Measurements from ENCODE around the gene PDCD10.

Gene PDCD10

DNA sequence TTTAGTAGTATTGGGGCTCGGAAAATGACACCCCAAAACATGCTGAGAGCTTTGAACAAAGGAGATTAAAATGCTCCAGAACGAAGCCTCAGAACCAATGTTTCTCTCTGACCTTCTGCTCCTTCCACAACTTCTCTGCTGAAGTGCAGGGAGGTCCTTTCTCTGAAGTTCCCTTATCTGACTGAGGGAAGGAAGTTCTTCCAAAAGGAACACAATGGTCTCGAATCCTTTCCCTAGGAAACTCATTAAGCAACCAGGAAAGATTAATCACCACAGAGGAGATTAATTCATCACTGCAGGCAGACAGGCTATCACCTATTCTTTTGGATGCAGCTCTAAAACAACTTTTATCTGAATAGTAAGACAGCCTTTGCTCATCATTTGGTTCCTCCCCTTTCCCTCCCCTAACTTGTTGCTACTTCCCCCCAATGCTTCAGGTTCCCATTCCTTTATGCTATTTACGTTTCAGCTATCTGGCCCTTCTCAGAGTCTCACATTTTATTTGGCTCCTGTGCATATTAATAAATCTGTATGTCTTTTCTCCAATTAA, 62.7 kb downstream of the PDCD10 start:
- peaks cover 23% of the 10 kb centered on the region for H3K36me3 ChIP-seq (ENCODE audit: control insufficient read depth, low read depth, low read length)
- H3K9ac ChIP-seq (ENCODE audit: low read length), result no peak overlapping the region
- H3K27ac ChIP-seq (ENCODE audit: low read length), result no peak overlapping the region
- no peaks in the 10 kb centered on the region for H3K27me3 ChIP-seq (ENCODE audit: control insufficient read depth, insufficient read depth, low read length)
- H3K9me3 ChIP-seq (ENCODE audit: control insufficient read depth, low read depth, low read length), result peaks cover 3% of the 10 kb centered on the region
- no peaks in the 10 kb centered on the region for H3K4me1 ChIP-seq (ENCODE audit: control insufficient read depth, low read depth, low read length)
- H3K4me3 ChIP-seq (ENCODE audit: low read length), result no peak overlapping the region

DNA sequence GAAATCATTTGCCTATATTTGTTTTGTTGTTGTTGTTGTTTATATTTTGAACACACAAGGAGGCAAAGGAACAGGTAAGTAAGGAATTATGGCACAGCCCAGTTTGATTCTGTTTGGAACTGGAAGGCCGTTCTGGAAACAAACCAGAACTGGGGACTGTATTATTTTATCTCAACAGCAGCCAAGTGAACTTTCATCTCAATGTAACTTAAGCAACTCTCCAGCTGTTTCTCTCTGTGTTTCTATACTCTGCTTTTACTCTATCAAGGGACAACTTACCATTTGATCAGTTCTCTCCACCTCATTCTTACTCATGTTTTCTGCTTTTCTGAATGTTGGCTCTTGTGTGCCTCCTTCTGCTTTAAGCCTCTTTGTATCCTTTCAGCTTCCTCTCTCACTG, 65.0 kb downstream of the PDCD10 start:
- no peak overlapping the region for H3K9ac ChIP-seq (ENCODE audit: low read length)
- H3K27ac ChIP-seq (ENCODE audit: low read length), result no peak overlapping the region
- H3K36me3 ChIP-seq (ENCODE audit: control insufficient read depth, low read depth, low read length), result peaks cover 11% of the 10 kb centered on the region
- no peaks in the 10 kb centered on the region for H3K4me1 ChIP-seq (ENCODE audit: control insufficient read depth, low read depth, low read length)
- H3K4me3 ChIP-seq (ENCODE audit: low read length), result no peak overlapping the region
- H3K27me3 ChIP-seq (ENCODE audit: control insufficient read depth, insufficient read depth, low read length), result no peaks in the 10 kb centered on the region
- H3K9me3 ChIP-seq (ENCODE audit: control insufficient read depth, low read depth, low read length), result no peaks in the 10 kb centered on the region

DNA sequence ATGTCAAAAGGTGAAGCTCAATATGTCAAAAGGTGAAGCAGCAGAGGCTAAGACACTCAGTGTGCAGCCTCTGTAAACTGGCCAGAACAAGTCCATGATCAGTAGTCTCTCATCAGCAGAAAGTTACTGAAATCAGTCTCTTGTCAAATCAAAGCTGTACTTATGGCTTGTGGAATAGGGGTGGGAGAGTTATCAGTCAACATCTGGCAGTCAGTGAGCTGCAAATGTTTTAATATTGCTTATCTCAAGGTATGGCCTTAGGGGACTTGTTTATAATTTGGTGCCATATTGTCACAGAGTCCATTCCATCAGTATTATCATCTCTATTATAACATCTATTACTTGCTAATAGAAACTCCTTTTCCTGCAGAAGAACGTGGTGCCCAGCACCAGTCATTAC, 66.0 kb downstream of the PDCD10 start:
- Histone ChIP-seq H3K4me3 (ENCODE audit: low read length) (no peak overlapping the region), H3K27me3 (ENCODE audit: control insufficient read depth, insufficient read depth, low read length) (no peaks in the 10 kb centered on the region), H3K27ac (ENCODE audit: low read length) (no peak overlapping the region), H3K9ac (ENCODE audit: low read length) (no peak overlapping the region), H3K4me1 (ENCODE audit: control insufficient read depth, low read depth, low read length) (no peaks in the 10 kb centered on the region), H3K36me3 (ENCODE audit: control insufficient read depth, low read depth, low read length) (peaks cover 5% of the 10 kb centered on the region), H3K9me3 (ENCODE audit: control insufficient read depth, low read depth, low read length) (no peaks in the 10 kb centered on the region)

DNA sequence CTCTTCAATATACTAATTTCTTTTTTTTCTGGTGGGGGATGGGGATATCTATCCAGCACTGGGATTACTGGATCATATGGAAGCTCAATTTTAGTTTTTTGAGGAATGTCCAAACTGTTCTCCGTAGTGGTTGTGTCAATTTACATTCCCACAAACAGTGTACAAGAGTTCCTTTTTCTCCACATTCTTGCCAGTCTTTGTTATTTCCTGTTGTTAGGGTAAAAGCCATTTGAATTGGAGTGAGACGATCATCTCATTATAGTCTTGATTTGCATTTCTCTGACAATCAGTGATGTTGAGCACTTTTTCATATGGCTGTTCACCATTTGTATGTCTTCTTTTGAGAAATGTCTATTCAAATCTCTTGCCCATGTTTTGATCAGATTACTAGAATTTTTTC, 68.1 kb downstream of the PDCD10 start:
- H3K36me3 ChIP-seq (ENCODE audit: control insufficient read depth, low read depth, low read length), result no peaks in the 10 kb centered on the region
- no peaks in the 10 kb centered on the region for H3K4me1 ChIP-seq (ENCODE audit: control insufficient read depth, low read depth, low read length)
- no peaks in the 10 kb centered on the region for H3K27me3 ChIP-seq (ENCODE audit: control insufficient read depth, insufficient read depth, low read length)
- no peak overlapping the region for H3K9ac ChIP-seq (ENCODE audit: low read length)
- H3K27ac ChIP-seq (ENCODE audit: low read length), result no peak overlapping the region
- no peaks in the 10 kb centered on the region for H3K9me3 ChIP-seq (ENCODE audit: control insufficient read depth, low read depth, low read length)
- H3K4me3 ChIP-seq (ENCODE audit: low read length), result no peak overlapping the region

DNA sequence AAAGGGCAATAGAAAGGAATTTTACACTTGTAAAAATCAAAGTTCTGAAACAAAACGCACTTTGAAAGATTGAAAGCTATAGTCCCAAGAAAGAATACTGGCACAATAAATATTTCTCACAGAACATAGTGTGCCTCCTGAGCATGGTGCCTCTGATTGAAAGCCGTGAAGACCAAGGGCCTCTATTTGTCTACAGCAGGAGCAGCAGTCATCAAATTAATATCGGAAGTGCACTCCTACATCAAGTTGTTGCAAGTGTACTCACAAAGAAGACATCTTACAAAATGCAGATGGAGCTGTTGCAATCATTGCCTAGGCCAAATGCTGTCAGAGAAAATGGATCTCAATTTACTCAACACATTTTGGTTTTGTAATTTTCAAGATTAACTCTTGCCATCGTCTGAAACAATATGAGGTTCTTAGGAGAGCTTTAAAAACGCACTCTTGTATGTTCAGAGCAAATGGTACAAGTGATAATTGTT, 71.7 kb downstream of the PDCD10 start:
- Histone ChIP-seq H3K4me1 (ENCODE audit: control insufficient read depth, low read depth, low read length) (peaks cover 3% of the 10 kb centered on the region), H3K9me3 (ENCODE audit: control insufficient read depth, low read depth, low read length) (no peaks in the 10 kb centered on the region), H3K4me3 (ENCODE audit: low read length) (no peak overlapping the region), H3K36me3 (ENCODE audit: control insufficient read depth, low read depth, low read length) (no peaks in the 10 kb centered on the region), H3K27ac (ENCODE audit: low read length) (no peak overlapping the region), H3K9ac (ENCODE audit: low read length) (no peak overlapping the region), H3K27me3 (ENCODE audit: control insufficient read depth, insufficient read depth, low read length) (no peaks in the 10 kb centered on the region)

DNA sequence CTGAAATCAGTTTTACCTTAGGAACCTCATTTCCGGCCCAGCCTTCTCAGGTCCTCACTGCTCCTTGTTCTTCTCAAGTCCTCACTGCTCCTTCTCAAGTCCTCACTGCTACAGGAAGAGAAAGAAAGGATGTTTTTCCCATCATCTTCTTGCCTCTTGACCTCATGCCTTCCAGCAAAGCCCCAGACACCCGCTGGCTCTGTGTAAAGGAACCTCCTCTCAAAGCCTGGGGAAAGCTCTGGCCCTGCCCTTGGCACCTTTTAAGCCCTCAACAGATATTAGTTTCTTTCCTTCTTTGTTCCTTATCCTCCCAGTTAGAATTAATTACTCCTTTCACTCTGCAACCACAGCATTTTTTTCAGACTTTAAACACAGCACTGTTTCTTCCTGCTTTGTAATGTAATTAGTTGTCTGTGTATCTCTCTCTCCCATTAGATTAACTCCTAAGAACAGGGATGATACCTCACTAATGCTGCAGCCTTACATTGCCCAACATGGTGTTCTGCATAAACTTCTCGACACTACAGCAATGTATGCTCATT, 76.9 kb downstream of the PDCD10 start:
- Histone ChIP-seq H3K9me3 (ENCODE audit: control insufficient read depth, low read depth, low read length) (no peaks in the 10 kb centered on the region), H3K9ac (ENCODE audit: low read length) (no peak overlapping the region), H3K27me3 (ENCODE audit: control insufficient read depth, insufficient read depth, low read length) (no peaks in the 10 kb centered on the region), H3K4me1 (ENCODE audit: control insufficient read depth, low read depth, low read length) (peaks cover 18% of the 10 kb centered on the region), H3K36me3 (ENCODE audit: control insufficient read depth, low read depth, low read length) (no peaks in the 10 kb centered on the region), H3K4me3 (ENCODE audit: low read length) (no peak overlapping the region), H3K27ac (ENCODE audit: low read length) (no peak overlapping the region)

DNA sequence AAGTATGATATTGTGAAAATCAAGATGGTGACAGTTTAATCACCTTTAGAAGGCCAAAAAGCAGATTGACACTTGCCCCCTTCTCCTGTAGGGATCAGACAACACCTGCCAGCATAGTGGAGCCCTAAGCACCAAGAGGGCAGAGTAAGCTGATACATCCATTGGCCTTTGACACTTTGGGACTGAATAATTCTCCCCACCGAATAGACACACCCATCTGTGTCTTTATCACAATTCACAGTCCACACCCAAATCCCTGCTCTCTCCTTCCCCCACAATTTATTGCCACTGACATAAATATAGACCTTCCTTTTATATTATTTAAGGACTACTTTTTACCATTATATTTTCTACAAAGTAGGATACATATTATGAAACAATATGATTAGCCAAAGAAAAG, 77.9 kb downstream of the PDCD10 start:
- H3K27ac ChIP-seq (ENCODE audit: low read length), result no peak overlapping the region
- peaks cover 23% of the 10 kb centered on the region for H3K4me1 ChIP-seq (ENCODE audit: control insufficient read depth, low read depth, low read length)
- H3K4me3 ChIP-seq (ENCODE audit: low read length), result no peak overlapping the region
- H3K9ac ChIP-seq (ENCODE audit: low read length), result no peak overlapping the region
- no peaks in the 10 kb centered on the region for H3K9me3 ChIP-seq (ENCODE audit: control insufficient read depth, low read depth, low read length)
- no peaks in the 10 kb centered on the region for H3K36me3 ChIP-seq (ENCODE audit: control insufficient read depth, low read depth, low read length)
- no peaks in the 10 kb centered on the region for H3K27me3 ChIP-seq (ENCODE audit: control insufficient read depth, insufficient read depth, low read length)

DNA sequence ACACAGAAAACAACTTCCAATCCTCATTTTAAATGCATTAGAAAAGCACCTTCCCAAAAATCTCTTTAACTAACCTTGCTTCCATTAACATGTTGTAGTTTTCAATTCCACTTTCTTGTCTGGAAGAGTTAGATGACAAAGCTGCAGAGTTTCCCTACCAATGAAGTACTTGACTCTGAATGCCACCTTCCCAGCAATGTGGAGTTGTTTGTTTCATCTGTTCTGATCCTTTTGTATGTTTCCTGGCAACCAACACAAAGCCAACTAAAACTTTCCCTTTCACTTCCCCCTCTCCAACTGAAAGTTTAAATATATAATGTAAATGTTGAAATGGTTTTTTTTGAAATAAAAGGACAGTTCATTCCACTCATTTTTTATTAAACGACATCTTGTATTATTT, 80.9 kb downstream of the PDCD10 start, which contains the start of gene WDR49:
TSS of gene WDR49 (minus strand) at position 183 of the 400 bp plus-strand sequence. CDS start 517 bp downstream, outside the sequence.
- Histone ChIP-seq H3K4me1 (ENCODE audit: control insufficient read depth, low read depth, low read length) (peaks cover 23% of the 10 kb centered on the region), H3K9me3 (ENCODE audit: control insufficient read depth, low read depth, low read length) (no peaks in the 10 kb centered on the region), H3K4me3 (ENCODE audit: low read length) (peak within 1 kb of the TSS; percentile 33), H3K36me3 (ENCODE audit: control insufficient read depth, low read depth, low read length) (no peaks in the 10 kb centered on the region), H3K9ac (ENCODE audit: low read length) (peak within 1 kb of the TSS; percentile 79), H3K27ac (ENCODE audit: low read length) (peak within 1 kb of the TSS; percentile 96), H3K27me3 (ENCODE audit: control insufficient read depth, insufficient read depth, low read length) (no peaks in the 10 kb centered on the region)

DNA sequence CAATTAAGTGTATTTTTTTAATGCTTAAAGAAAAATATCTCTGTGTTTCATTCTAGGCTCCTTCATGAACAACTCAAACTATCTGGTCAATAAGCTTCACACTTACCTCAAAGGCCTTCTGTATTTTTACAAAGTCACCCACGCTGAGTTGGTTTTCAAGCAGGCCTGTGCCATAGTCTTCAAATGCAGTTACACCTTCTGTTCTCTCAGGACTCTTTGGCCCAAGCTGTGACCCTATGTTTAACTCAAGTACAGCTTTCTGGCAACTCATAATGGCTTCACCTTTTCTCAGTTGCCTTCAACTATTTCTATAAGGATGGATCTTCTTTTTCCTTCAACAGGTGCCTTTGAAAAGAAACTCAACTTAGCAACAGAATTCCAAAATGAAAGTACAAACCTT, 81.5 kb downstream of the PDCD10 start:
- H3K4me1 ChIP-seq (ENCODE audit: control insufficient read depth, low read depth, low read length), result peaks cover 22% of the 10 kb centered on the region
- H3K9ac ChIP-seq (ENCODE audit: low read length), result peak overlapping the region; percentile 79
- H3K36me3 ChIP-seq (ENCODE audit: control insufficient read depth, low read depth, low read length), result no peaks in the 10 kb centered on the region
- H3K27me3 ChIP-seq (ENCODE audit: control insufficient read depth, insufficient read depth, low read length), result no peaks in the 10 kb centered on the region
- no peaks in the 10 kb centered on the region for H3K9me3 ChIP-seq (ENCODE audit: control insufficient read depth, low read depth, low read length)
- peak overlapping the region; percentile 96 for H3K27ac ChIP-seq (ENCODE audit: low read length)
- peak overlapping the region; percentile 33 for H3K4me3 ChIP-seq (ENCODE audit: low read length)

DNA sequence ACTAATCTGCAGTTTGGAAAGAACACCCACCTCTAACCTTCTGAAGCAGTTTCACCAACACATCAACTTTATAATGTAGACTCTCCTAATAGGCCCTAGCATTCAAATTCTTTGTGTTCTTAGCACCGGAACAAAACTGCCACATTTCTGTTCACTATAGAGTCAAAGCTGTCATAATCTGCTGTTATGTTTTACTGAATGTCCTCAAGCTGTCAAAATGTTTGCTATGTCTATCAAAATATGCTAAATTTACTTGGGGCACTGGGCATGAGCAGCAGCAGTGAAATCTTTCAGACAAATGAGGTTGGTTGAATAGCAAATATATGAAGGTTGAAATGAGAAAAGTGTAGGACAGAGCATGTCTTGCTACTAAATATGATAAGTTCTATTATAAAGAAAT, 82.9 kb downstream of the PDCD10 start:
- Histone ChIP-seq H3K27me3 (ENCODE audit: control insufficient read depth, insufficient read depth, low read length) (no peaks in the 10 kb centered on the region), H3K36me3 (ENCODE audit: control insufficient read depth, low read depth, low read length) (no peaks in the 10 kb centered on the region), H3K27ac (ENCODE audit: low read length) (no peak overlapping the region)

DNA sequence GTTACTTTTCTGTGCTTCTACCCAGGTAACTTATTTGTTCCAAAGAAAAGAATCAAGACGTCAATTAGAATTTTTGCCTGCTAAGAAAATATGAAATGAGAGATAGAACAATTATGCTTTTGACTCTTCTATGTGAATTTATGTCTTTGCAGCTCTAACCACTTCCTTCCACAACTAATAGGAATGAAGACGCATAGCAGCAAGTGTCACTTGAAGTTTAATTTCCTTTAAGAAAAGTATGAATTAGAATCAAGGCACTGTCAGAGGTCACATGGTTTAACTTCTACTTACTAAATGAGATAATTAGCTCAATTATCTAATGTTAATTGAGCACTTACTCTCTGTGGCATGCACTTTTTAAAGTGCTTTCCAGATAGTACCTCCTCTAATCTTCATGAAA, 84.2 kb downstream of the PDCD10 start:
- no peak overlapping the region for H3K4me3 ChIP-seq (ENCODE audit: low read length)
- peaks cover 18% of the 10 kb centered on the region for H3K4me1 ChIP-seq (ENCODE audit: control insufficient read depth, low read depth, low read length)
- no peaks in the 10 kb centered on the region for H3K27me3 ChIP-seq (ENCODE audit: control insufficient read depth, insufficient read depth, low read length)
- H3K27ac ChIP-seq (ENCODE audit: low read length), result no peak overlapping the region
- no peaks in the 10 kb centered on the region for H3K36me3 ChIP-seq (ENCODE audit: control insufficient read depth, low read depth, low read length)
- H3K9me3 ChIP-seq (ENCODE audit: control insufficient read depth, low read depth, low read length), result no peaks in the 10 kb centered on the region
- no peak overlapping the region for H3K9ac ChIP-seq (ENCODE audit: low read length)

More for the DNA sequence above, 82.9 kb downstream of the PDCD10 start:
- no peak overlapping the region for H3K9ac ChIP-seq (ENCODE audit: low read length)
- peaks cover 18% of the 10 kb centered on the region for H3K4me1 ChIP-seq (ENCODE audit: control insufficient read depth, low read depth, low read length)
- H3K4me3 ChIP-seq (ENCODE audit: low read length), result no peak overlapping the region
- no peaks in the 10 kb centered on the region for H3K9me3 ChIP-seq (ENCODE audit: control insufficient read depth, low read depth, low read length)

DNA sequence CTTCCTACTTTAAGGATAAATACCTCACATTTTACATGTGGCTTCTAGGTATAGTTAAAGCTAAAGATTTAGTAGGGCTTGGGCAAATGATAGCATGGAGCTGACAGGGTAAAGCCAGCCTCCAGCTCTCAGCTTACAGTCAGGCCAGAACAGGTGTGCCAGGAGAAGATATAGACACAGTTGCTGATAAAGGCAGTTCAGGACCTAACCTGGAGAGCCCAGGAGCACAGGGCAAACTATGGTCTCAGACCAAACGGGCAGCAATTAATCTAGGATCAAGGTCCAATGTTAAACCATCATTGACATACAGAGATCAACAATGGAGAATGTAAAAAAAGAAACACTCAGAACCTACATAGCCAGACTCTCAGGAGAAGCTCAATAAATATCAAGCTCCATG, 84.9 kb downstream of the PDCD10 start:
- Histone ChIP-seq H3K36me3 (ENCODE audit: control insufficient read depth, low read depth, low read length) (no peaks in the 10 kb centered on the region), H3K4me1 (ENCODE audit: control insufficient read depth, low read depth, low read length) (peaks cover 18% of the 10 kb centered on the region)

More for the DNA sequence above, 84.9 kb downstream of the PDCD10 start:
- Histone ChIP-seq H3K4me3 (ENCODE audit: low read length) (no peak overlapping the region), H3K27ac (ENCODE audit: low read length) (no peak overlapping the region), H3K9me3 (ENCODE audit: control insufficient read depth, low read depth, low read length) (no peaks in the 10 kb centered on the region), H3K27me3 (ENCODE audit: control insufficient read depth, insufficient read depth, low read length) (no peaks in the 10 kb centered on the region), H3K9ac (ENCODE audit: low read length) (no peak overlapping the region)

Data from iPS-18a (cell line).